ENCODE data around the gene DDX20. TPM values are rescaled to one million over a fixed set of nuclear protein-coding genes. Genes with fewer than 3 reads are reported as not detected.

Gene DDX20
- total and polyA plus RNA-seq, 2 of the 8 experiments (the other 6 are each of a cell fraction or from before 2014, with no cell fraction given), result 7.5 to 24.7 TPM

- H2BK20ac ChIP-seq (ENCODE audit: low read length), result no peak overlapping the region
- no peaks in the 10 kb centered on the region; a peak in 1 of 4 replicates for H3K9me3 ChIP-seq (ENCODE audit: insufficient read depth in 2 of 2, low read depth in 1 of 2, low read length in 1 of 2)
- no peaks in the 10 kb centered on the region for H3K79me2 ChIP-seq (ENCODE audit: control insufficient read depth in 1 of 2, insufficient read depth in 2 of 2, low read length in 2 of 2)
- no peaks in the 10 kb centered on the region for H3K4me1 ChIP-seq (replicated peaks in 1 of 4; ENCODE audit: control insufficient read depth in 3 of 4, insufficient read depth in 4 of 4, low read length in 3 of 4)
- H3K36me3 ChIP-seq (ENCODE audit: control insufficient read depth in 2 of 4, insufficient read depth in 4 of 4, low read length in 3 of 4), result no peaks in the 10 kb centered on the region
- H2BK12ac ChIP-seq (ENCODE audit: low read depth, low read length), result no peak overlapping the region
- no peak overlapping the region for H3K4ac ChIP-seq (replicated peaks; ENCODE audit: insufficient read length, low read depth, low read length)
- H3K4me3 ChIP-seq (ENCODE audit: extremely low read depth in 1 of 4, insufficient read depth in 2 of 4, low read depth in 3 of 4, low read length in 4 of 4), result no peak overlapping the region
- no peak overlapping the region for H3K27ac ChIP-seq (ENCODE audit: low read depth, low read length)
- ChIA-PET POLR2A (ENCODE audit: partially characterized antibody) (no interaction called here), CTCF (ENCODE audit: partially characterized antibody) (interaction anchor here (0.9 to 2.7 kb wide), 6 partner anchors 8 to 106 kb away, joined by 3 to 10 read pairs (median 4); no protein-coding TSS in a partner anchor)
- no peak overlapping the region for H3K23ac ChIP-seq (ENCODE audit: insufficient read length)
- no peak for FAIRE-seq
- no peak overlapping the region for H3K56ac ChIP-seq (replicated peaks; ENCODE audit: insufficient read length, low read depth, low read length)
- no peak overlapping the region for H2BK5ac ChIP-seq (ENCODE audit: low read depth, low read length)
- H3K4me2 ChIP-seq (ENCODE audit: insufficient read depth in 1 of 2, low read depth in 2 of 2, low read length in 2 of 2), result no peak overlapping the region
- H4K8ac ChIP-seq (ENCODE audit: extremely low read depth, insufficient read depth, low read length), result no peak overlapping the region
- no peak overlapping the region for H2BK120ac ChIP-seq (replicated peaks; ENCODE audit: low read depth, low read length)
- H3K27me3 ChIP-seq (replicated peaks in 1 of 4; ENCODE audit: control insufficient read depth in 3 of 4, extremely low read depth in 1 of 4, insufficient read depth in 3 of 4, low read length in 3 of 4), result no peaks in the 10 kb centered on the region
- WGBS, 2 experiments (ENCODE audit: extremely low coverage in 1 of 2, insufficient coverage in 1 of 2, insufficient read length in 1 of 2, insufficient replicate concordance in 2 of 2, low coverage in 1 of 2, low lambda C conversion rate in 2 of 2, missing lambda C conversion rate in 1 of 2), result 95% methylated on average over 6 of the region's 6 CpGs; no CpG with 5 or more reads in 1 of the 2 experiments
- H3K9ac ChIP-seq (replicated peaks in 1 of 4; ENCODE audit: extremely low read depth in 1 of 4, low read depth in 3 of 4, low read length in 3 of 4), result no peak overlapping the region
- no peak overlapping the region for H3K14ac ChIP-seq (ENCODE audit: insufficient read length)
- H3K18ac ChIP-seq (ENCODE audit: extremely low read depth, low read length), result no peak overlapping the region
- no peak overlapping the region for H2AK5ac ChIP-seq (ENCODE audit: low read depth, low read length)
- no peaks in the 10 kb centered on the region for H3K79me1 ChIP-seq (ENCODE audit: low read depth, low read length)
- H4K5ac ChIP-seq (ENCODE audit: insufficient read length, low read depth, low read length), result no peak overlapping the region
- DNase-seq (ENCODE audit: low read depth in 1 of 2, low spot score in 2 of 2), result no peak
- no peak overlapping the region for H2AFZ ChIP-seq (ENCODE audit: low read length)
- H2BK15ac ChIP-seq (ENCODE audit: low read length), result no peak overlapping the region
- H4K91ac ChIP-seq (replicated peaks; ENCODE audit: insufficient read length, low read length), result no peak overlapping the region
- H3K23me2 ChIP-seq (ENCODE audit: low read depth, low read length), result no peaks in the 10 kb centered on the region
- no peaks in the 10 kb centered on the region for H4K20me1 ChIP-seq (replicated peaks in 1 of 2; ENCODE audit: control insufficient read depth in 1 of 2, insufficient read depth in 2 of 2, low read length in 2 of 2)
- TF ChIP-seq TCF12 (IDR thresholded peaks at IDR 0.05; ENCODE audit: low read depth, low read length) (no peak), BCL11A (IDR thresholded peaks at IDR 0.05; ENCODE audit: low read depth in 2 of 2, low read length in 2 of 2) (no peak), CTBP2 (IDR thresholded peaks at IDR 0.05; ENCODE audit: borderline replicate concordance, insufficient read depth, insufficient read length, low read length) (no peak), CBX5 (IDR thresholded peaks at IDR 0.05; ENCODE audit: low read depth, low read length) (no peak), E2F6 (IDR thresholded peaks at IDR 0.05) (no peak), ASH2L (IDR thresholded peaks at IDR 0.05; ENCODE audit: low read length) (no peak), HDAC2 (IDR thresholded peaks at IDR 0.05; ENCODE audit: borderline replicate concordance in 1 of 2, low read depth in 2 of 2, low read length in 2 of 2) (no peak), RXRA (IDR thresholded peaks at IDR 0.05; ENCODE audit: insufficient read depth, low read depth, low read length) (no peak), RBBP5 (IDR thresholded peaks at IDR 0.05; ENCODE audit: borderline replicate concordance, low read depth, low read length) (no peak), EZH2 (IDR thresholded peaks at IDR 0.05; ENCODE audit: low read depth, low read length, severe bottlenecking) (no peak), ZNF274 (IDR thresholded peaks at IDR 0.05; ENCODE audit: borderline replicate concordance, extremely low read depth, low read length) (no peak)
Observed at GRCh38 chr1:111802110-111802509, 46.4 kb downstream of the DDX20 start.
